ENCODE results near the gene PTH1R.

Gene PTH1R

DNA sequence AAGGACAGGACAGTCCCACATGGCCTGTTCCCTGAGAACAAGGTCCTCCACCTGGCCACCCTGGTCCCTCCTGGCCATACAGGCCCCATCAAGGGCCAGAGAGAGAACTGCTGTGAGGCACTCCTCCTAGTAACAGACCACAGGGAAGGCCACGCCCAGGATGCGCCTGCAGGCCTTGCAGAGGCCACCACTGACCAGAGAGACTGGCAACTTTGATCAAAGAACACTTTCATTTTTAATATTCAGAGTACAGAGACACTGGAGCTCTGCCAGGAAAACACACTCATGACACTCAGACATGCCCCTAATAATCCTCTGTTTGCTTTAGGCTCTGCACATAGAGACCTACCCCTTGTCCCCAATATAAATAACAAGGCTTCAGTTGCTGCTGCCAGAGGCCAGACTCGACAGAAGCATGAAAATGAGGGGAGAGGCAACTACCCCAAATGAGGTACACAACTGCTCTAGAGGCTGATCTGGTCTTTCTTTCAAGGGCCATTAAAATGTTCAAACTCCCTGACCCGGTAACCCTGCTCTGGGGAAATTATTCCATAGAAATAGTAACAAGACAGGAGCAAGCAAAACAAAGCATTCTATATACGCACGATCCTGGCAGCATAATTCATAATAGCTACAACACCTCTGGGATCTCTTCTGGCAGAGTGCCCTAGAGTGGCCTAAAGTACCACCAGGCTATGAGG lies 54.3 kb downstream of the PTH1R start:
- DNase-seq: no peak

DNA sequence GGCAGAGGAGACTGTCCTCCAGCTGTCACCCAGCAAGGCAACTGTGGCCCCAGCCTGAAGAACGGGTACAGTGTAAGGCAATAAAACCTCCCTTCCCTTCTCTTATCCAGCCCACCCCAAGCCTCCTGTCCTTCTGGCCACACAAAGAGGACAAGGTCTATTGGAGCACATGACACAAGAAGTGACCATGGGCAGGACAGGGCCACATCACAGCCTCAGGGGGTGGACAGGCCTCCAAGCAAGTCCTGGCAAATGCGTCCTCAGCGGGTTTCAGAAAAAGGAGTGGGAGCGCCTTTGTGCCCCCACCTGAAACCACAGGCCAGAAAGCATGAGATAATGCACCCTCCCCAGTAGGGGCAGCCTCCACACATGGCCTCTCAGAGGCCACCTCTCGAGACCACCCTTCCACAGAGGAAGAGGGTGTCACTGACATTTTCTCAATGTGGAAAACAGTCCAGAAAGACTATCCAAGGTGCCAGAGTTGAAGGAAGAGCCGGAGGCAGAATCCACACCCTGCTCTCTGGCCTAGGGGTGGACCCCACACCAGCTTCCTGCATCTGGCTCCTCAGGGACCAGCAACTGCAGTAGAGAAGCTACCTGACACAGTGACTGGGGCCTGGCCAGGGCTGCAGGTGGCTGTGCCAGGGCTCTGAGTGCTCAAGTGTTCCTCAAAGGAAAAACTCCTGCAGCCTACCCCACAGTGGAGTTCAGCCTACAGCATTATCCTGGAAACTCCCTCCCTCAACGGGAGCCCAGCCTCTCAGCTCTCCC lies 55.1 kb downstream of the PTH1R start:
- DNase-seq: no peak

DNA sequence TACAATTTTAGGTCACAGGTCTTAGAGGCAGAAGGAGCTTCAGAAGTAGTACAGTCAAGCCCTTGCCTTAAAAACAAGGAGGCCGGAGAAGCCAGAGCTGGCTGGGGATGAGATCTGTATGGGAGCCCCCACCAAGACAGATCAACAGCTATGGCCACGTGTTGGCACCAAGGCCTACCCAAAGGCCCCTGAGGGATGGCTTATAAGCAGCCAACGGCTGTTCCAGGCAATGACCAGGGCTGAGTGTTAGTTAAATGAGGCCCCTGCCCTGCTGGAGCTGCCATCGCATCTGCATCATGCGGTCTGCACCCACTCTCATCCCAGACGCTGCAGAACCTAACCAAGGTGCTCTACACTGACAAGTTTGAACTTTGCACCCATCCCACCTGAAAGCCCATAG lies 55.7 kb downstream of the PTH1R start:
- DNase-seq: no peak

DNA sequence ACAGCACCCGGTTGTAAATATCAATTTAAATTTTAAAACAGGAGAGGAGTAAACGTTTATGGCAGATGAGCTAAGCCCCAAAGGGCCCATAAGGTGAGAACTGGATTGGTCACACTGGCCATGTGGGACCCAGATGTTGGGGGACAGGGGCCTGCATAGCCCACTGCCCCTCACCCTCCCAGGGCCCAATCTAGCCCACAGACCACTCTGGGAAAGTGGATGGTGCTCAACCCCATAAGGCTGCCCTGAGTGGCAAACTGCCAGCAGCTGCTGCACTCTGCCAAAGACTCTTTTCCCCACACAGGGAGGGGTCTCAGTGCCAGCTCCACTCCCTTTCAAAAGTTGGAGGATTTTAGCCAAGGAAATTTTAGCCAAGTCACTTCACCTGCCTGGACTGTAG lies 56.6 kb downstream of the PTH1R start:
- DNase-seq: no peak

DNA sequence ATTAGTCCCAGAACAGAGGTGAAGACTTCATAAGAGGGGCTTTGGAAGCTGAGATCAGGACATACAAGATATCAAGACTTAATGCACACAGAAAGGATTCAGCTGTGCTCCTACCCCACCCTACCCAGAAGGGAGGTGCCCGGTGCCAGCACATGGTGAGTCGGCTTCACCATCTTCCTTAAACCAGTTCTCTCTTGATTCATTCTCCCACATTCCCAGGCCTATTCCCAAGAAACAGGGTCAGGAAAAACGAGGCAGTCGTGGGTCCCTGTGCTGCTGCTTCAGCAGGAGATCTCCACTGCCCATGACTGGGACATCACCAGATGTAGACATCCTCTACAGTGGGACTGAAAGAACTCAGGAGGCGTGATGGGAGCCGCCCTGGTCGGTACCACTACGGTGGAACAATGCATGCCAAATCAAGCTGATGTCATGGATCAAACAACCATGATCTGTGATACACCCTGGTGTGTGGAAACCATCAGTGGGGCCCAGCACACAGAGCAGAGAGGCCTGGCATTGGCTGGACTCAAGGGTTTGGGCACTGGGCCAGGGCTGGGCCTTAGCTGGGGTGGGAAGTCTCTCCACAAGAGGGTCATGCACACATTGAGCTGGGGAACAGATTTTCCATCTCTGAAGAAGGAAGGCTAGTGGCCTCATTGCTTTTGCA lies 57.1 kb downstream of the PTH1R start:
- no peak for DNase-seq

DNA sequence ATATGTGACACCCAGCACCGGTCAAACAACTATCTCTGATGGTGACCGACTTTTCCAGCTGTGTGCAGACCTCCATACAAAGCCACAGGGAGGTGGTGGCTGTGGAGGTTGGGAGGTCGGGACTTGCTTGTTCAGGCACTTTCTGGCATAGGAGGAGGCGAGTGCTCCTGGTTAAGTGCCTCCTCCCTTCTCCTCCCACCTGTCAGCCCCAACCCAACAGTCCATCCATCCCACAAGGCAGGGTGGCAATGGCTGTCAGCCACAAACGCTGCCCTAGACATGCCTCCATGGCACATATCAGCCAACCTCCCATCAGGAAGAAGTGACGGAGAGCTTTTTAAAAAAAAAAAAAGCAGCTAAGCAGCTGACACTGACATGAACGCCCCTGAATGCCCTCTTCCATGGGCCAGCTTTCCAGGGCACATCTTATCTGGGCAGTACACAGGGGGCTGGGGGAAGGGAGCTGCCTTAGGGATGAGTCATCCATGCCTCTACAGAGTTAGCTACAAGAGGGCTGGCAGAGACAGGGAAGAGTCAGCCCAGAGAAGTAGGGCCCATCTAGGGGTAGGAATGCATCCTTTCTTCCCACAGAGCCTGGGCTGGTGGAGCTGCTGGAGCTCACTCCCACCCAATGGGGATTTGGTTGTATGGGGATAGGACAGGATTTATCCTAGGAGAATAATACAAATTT lies 57.8 kb downstream of the PTH1R start:
- DNase-seq: no peak

DNA sequence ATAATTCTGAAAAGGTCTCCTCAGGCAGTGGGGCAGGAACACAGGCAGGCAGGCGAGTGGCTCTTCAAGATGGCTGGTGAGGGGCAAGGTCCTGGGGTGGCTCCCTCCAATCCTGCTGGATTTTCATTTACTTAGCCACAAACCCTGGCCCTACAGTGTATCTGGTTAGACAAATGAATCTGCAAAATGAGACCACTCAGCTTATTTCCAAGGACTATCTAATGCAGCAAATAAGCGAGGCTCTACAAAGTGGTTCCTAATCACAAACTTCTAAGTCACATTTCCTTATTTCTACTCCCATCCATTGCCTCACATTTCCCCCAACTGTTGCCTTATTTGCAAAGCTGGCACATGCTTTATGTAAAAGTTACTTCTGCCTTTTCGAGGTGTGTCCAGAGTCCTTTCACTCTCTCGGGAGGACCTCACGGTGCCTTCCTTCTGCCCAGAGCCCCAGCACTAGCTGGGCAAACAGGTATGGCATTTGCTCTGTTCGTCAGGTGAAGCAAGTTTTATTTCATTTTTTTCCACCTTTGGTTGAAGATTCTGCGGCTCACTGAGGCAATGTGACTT lies 58.6 kb downstream of the PTH1R start:
- DNase-seq: no peak

DNA sequence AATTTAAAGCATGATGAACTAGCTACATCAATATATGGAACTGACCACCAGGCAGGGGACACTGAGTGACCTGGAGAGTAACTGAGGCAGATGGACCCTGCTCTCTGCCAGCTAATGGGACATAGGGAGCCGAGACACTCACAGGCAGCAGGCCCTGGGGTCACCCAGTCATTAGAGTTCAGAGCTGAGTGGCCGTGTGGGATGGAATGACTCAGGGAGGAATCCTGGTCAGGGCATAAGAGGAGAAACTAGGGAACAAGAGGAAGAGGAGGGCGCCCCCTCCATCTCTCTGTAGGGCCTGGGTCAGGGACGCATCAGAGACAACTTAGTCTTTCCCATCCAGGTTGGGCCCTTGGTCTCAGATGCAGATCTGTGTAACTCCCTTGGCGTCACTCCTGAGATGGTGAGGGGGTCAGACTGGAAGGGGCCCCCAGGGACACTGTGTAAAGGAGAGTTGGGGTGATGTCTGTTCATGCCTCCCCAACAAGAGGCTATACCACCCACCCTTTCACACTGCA lies 59.3 kb downstream of the PTH1R start:
- no peak for DNase-seq

DNA sequence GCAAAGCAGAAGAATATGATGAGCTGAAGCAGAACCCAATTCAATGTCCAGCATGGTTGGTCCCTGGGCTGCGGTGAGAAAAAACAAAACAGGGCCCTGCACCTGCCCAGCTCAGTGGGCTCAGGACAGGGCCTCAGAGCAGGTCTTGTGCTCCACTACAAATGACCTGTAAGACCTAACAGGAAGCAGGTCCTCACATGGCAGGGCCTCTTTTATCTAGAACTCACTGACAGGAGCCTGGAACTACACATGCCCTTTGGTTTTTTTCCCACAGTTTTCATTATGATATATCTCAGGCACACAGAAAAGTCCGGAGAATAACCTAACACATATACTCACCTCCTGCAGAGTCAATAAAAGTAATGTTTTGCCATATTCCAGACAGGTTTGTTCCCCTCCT lies 60.6 kb downstream of the PTH1R start:
- DNase-seq: no peak

DNA sequence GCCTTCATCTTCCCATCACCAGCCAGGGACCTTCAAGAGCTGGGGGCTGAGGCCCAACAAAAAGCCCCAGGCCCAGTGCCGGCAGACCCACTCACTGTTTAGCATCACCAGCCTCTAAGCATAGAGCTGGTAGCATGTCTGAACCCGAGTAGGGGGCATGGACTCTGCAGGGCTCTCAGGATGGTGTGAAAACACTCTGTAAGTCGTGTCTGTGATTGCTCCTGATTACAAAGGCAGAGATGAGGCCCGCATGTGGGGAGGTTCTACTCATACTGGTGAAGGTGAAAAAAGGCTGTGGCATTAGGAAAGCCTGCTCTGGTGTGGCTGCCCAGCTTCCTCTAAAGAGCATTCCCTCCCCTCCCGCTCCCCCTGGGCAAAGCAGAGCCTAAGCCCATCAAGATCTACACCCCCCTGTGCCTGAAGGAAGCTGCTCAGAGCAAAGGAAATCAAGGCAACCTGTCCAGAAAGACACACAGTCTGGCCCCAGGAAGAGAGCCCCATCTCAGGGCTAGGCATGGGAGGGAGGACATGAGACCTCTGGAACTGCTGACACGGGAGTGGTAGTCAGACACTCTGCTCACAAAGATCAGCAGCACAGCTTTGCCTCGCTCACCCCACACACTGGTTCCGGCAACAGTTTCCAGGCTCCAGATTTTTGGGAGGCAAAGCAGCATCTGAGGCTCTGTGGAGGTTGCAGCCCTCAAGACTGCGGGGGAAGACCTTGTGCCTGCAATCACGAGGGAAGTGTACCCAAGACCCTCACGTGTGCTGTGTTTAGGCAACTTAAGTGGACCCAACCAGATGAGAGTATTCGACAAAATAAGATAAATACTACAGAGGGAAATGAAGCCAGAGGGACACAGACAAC lies 62.3 kb downstream of the PTH1R start:
- DNase-seq: no peak

DNA sequence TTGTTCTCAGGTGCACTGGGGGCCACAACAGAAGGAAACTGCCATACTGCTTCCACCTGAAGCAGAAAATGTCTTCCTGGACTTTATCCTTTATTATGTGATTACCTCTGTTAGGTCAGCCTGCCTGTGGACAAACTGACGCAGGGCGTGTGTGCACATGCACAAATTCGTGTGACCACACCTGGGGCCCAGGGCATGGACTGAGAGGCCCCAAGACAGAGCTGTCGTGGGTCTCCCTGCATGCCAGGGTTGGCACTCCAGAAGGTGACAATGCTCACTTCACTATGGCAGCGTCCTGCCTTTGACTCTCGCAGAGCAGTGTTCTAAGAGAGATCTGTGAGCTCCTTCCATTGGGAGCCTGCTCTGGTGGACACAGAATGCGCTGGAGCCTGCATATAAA lies 64.6 kb downstream of the PTH1R start:
- no peak for DNase-seq

DNA sequence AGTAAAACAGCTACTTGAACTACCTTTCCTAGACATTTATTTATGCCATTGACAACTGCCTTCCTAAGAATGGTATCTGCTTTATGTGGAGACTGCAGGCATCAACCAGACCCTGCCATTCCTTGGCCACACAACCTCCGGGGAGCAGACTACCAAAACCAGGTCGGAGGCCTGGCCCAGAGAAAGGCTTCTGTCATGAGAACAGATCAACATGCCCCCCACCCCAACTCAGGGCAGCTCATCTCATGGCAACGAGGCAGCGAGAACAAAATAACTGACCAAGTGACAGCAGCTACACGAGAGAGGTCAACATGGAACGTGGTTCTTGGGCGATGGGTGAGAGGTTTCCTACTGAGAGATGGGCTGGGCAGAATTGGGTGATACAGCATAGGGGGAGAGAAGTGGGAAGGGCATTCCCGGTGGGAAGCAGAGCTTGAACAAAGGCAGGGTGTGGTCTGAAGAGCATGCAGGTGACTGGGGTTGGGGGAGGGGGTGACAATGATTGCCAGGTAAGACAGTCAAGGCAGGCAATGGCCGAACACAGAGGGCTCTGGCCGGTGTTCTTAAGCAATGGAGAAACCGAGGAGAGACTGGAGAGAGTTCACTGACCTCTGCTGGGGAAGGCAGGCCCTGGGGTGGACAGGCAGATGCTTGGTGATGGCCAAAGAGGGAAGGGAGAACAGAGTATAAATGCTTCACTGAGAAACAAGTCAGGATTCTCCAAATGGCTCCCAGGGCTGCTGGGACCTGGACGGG lies 65.1 kb downstream of the PTH1R start:
- no peak for DNase-seq

DNA sequence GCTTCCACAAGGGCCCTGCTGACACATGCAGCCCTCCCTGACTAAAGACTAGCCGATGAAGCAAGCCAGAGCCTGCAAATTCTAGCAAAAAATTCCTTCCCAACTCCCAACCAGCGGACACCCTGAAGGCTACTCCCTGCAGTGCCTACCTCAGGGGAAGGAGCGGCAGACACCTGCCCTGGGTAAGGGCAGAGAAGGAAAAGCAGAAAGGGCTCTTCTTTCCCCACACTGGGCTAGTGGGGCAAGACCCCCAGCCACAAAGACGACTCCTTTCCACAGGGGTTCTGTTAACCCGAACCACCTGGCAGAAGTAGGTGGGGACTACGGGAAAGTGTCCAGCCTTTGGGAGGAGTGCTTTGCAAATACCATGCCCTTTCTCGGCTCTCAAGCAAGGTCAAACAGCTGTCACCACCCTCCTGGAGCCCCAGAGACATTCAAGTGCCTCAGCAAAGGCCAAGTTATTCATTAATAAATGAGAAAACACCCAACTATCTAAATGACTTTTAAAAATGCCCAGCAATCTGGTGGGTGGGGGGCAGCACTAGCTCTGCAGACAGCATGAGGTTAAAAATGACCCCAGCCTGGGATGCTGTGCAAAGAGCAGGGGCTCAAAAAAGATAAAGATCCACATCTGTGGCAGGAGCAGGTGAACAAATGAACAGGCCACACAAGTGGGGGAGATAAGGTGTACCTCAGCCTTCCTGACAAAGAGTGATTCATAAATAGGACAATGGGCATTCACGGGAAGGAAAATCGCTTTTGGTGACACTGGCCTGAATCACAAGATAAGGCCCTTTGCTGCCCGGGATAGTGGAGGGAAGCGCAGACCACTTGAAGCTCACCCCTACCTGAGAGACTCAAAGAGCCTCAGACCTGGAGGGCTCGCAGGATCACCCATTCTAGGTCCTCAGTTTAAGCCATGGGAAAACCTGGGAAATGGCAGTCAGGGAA lies 66.0 kb downstream of the PTH1R start:
- DNase-seq: no peak

DNA sequence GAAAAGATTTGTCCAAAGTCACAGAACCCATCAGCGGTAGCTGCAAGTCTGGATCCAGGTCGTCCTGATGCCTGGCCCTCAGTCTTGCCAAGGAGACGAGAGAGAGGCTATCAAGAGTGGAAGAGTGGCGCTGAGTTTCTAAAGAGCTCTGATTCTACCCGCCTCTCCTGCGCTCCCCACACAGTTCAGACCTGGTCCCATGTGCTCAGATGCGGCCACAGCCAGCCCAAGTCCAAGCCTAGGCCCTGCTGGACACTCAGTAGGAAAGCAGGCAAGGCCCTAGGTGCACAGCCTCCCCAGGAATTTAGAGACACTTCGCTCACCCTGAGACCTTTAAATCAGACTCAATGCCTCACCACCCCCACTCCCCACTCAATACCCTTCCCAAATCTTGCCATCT lies 66.7 kb downstream of the PTH1R start:
- DNase-seq: no peak

DNA sequence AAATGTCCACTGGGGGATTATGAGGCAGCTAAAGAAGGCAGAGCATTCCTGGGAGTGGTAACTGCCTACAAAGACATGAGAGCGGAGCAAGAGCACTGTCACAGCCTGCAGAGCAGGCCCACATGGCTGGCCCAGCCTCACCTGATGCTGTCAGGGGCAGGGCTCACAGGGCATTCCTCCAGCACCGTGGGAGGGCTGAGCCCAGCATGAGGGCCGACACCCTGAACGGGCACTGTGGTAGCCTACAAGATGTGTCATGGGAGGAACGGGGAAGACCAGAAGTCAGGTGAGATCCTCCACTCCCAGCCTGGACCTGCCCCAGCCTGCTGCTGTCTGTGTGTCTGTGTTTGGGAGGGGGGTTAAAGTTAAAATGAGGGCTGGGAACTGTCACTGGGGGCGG lies 68.9 kb downstream of the PTH1R start:
- DNase-seq: no peak

DNA sequence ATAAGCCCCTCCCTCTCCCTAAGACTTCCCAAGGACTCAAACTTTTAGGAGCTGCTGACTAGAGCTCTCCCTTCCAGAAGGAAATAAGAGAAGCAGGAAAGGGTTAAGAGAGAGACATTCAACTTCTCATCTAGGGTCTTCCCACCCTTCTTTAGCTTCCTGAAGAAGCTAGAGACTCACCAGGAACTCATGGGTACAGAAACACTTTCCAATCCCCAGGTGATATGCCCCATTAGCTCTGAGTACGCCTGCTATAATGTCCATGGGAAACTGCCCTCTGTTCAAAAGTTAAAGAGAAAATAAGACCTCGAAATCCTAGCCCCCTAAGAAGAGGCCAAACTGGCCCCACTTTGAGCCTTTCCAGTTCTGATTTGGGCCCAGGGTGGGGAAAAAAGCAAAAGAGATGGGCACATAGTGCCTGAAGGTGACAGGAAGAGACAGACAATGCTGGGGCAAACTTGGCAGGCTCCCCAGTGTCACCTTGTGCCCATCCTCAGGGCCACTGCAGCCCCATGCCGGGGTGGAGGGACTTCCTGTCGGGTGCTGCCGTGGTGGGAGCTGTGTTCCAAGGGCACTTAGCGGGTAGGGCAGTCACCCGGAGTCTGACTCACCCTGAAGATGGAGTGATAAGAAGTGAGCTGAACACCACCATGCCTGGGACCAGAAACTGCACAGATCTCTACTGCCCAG lies 69.5 kb downstream of the PTH1R start:
- peak; percentile 59 to 67 for DNase-seq

DNA sequence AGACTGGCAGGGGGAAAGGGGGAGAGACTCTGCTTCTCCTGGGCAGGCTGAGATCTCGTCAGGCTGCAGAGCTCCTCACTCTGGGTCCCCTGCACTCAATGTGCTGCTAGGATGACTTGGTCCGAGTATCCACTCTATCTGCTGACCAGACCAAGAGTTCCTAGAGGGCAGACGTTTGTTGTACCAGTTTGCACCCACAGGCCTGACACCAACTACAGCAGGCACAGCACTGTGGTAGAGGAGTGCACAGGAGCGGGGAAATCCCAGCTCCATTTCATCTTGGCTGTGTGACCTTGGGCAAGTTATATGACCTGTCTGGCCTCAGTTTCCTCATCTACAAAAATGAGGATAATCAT lies 70.0 kb downstream of the PTH1R start:
- DNase-seq: no peak

DNA sequence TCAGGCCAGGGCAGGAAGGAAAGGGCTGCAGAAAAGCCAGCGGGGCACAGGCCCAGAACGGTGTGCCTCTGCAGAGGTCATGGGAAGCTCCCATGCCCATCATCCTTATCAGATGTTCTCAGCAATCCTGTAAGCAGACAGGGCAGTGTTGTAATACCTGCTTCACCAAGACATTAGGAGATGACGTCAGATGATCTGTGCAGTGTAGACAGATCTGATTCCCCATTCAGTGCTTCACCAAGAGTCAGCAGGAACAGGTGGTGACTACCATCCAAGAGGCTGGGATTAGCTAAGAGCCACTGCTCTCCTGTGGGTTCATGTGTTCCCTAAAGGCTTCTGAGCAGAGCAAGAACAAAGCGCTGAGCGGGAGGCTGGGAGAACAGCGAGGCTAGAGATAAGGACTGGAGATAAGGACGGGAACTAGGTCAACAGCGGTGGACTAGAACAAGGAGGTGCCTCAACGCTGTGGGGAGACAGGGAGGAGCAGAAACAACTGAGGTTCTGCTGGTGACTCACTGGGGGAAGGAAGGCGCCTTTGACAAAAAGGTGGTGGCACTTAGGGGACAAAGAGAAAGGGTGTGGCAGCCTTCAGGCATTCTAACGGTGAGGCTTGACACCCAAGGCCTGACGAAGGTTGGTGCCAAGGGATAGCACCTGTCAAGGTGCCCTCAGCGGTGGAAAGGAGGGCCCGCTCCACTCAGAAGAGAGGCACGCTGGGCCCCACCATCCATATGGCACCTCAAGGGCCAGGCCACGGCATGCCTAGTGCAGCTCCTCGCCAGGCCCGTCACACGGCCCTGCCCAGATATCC lies 70.7 kb downstream of the PTH1R start:
- DNase-seq: peak; percentile 69 to 71

Measured in activated CD4-positive, alpha-beta T cell treated with anti-CD3 and anti-CD28 coated beads for 4 hours (primary cell).